GM19043 (cell line): ENCODE results near the gene CDC25C.

Experiments used
- ATAC-seq: cut with Tn5 transposase; IDR thresholded peaks from one replicate; pipeline ENCODE4 v1.9.1; 2021; ENCODE audit warnings: low read depth; ENCODE audit not compliant: unreplicated experiment

CDC25C gene

DNA sequence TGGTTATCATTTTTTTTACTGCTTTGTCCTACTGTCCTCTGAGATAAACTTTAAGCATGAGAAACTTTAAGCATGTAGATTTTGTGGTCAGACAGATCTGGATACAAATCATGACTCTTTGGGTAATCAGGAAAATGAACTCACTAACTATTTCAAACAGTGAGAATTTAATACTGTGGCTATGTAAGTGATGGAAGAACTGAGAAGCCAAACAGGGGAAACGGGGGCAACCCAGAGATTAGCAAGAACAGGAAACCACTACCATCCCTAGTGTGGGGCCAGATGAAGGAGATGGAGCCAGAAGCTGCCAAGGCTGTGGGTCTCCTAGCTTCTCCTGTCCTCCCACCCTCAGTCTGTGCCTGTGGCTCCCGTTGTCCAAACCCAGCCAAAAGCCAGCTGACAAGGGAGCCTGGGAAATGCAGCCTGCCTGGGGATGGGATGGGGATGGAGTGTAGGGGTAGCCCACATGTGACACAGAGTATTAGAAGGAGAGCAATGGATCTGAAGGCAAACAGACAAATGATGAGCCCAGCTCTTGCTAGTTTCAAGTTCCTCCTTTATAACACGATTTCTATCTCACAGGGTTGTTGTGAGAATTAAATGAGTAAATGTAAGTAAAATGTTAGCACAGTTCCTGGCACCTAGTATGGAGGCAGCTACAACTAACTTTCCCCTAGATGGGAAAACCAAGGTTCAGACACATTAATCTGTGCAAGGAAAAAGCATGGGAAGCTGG is 90.8 kb downstream of the CDC25C start:
- ATAC-seq, result no peak

DNA sequence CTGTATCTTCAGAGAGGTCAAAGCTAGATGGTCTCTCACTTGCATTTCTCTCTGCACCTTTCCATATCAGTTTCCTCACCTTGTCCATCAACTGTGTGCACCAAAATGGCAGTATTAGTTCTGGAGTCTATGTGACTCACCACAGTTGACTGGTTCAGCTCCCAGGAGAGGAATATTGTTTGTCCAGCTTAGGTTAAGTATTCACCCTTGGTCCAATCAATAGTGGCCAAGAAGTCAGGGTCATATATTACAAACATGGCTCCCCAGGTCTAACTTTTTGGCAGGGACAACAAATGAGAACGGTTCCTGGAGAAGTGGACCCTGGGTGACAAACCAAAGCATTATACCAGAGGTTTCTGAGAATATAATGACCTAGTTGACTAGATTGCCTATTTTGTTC is 93.6 kb downstream of the CDC25C start:
- no peak for ATAC-seq
